ENCODE data around the gene GPHN. TPM values are rescaled to one million over a fixed set of nuclear protein-coding genes. Genes with fewer than 3 reads are reported as not detected.

Gene GPHN
- total RNA-seq, 1 donor from 2014 or later: 32.1 TPM

DNA sequence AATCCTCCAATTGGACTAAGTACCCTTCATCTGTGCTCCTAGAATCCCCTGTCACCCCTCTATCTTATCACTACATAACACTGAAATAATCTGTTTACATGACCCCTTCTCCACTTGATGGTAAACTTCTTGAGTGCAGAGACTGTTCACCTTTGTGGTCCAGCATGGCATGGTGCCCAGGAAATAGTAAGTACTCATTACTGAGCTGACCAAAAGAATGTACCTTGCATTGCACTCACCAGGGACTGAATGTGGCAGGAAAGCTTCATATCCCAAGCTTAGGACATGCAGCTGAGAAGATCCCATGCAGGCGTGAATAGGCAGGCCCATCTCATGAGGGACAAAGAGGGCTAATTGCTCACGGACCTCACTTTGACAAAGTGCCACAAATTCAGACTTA is 679.9 kb downstream of the GPHN start:
- TF ChIP-seq, protein P1, sequence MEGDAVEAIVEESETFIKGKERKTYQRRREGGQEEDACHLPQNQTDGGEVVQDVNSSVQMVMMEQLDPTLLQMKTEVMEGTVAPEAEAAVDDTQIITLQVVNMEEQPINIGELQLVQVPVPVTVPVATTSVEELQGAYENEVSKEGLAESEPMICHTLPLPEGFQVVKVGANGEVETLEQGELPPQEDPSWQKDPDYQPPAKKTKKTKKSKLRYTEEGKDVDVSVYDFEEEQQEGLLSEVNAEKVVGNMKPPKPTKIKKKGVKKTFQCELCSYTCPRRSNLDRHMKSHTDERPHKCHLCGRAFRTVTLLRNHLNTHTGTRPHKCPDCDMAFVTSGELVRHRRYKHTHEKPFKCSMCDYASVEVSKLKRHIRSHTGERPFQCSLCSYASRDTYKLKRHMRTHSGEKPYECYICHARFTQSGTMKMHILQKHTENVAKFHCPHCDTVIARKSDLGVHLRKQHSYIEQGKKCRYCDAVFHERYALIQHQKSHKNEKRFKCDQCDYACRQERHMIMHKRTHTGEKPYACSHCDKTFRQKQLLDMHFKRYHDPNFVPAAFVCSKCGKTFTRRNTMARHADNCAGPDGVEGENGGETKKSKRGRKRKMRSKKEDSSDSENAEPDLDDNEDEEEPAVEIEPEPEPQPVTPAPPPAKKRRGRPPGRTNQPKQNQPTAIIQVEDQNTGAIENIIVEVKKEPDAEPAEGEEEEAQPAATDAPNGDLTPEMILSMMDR (IDR thresholded peaks at IDR 0.05; ENCODE audit: unreplicated experiment): no peak
- no peaks in the 10 kb centered on the region for H3K27me3 Mint-ChIP-seq (ENCODE audit: low read depth)
- H3K9me3 Mint-ChIP-seq: no peaks in the 10 kb centered on the region
- H3K4me3 Mint-ChIP-seq: no peak overlapping the region
- no peak overlapping the region for H3K27ac Mint-ChIP-seq
- peaks cover 3% of the 10 kb centered on the region for H3K4me1 Mint-ChIP-seq
- no peaks in the 10 kb centered on the region for H3K36me3 Mint-ChIP-seq
- no peak for DNase-seq (ENCODE audit: low spot score in 2 of 2, unreplicated experiment in 2 of 2)

DNA sequence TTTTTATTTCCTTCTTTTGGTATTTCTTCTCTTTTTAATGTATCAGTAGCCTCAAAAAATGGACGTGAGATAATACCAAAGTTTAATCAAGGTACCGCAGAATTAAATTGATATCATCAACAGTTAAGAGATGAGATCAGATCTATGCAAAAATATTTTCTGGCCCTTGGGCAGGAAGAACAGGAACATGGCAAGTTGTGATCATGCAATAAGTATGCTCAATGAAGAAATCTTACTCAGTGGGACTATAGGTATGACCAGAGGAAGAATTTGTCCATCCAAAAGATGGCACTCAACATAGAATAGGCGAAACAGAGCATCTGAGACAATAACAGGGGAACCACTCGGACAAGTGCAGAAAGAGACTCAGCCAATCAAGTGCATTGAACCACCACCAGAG is 680.4 kb downstream of the GPHN start:
- Mint-ChIP-seq H3K36me3 (no peaks in the 10 kb centered on the region), H3K27me3 (ENCODE audit: low read depth) (no peaks in the 10 kb centered on the region), H3K4me3 (no peak overlapping the region), H3K27ac (no peak overlapping the region), H3K9me3 (no peaks in the 10 kb centered on the region), H3K4me1 (peaks cover 3% of the 10 kb centered on the region)
- no peak for DNase-seq (ENCODE audit: low spot score in 2 of 2, unreplicated experiment in 2 of 2)
- TF ChIP-seq, protein P1 (IDR thresholded peaks at IDR 0.05; ENCODE audit: unreplicated experiment): no peak

- no peaks in the 10 kb centered on the region for H3K9me3 Mint-ChIP-seq
- TF ChIP-seq, protein P1 (IDR thresholded peaks at IDR 0.05; ENCODE audit: unreplicated experiment): no peak
- H3K36me3 Mint-ChIP-seq: no peaks in the 10 kb centered on the region
- no peaks in the 10 kb centered on the region for H3K27me3 Mint-ChIP-seq (ENCODE audit: low read depth)
- peaks cover 3% of the 10 kb centered on the region for H3K4me1 Mint-ChIP-seq
- DNase-seq (ENCODE audit: low spot score in 2 of 2, unreplicated experiment in 2 of 2): no peak
- no peak overlapping the region for H3K4me3 Mint-ChIP-seq
- H3K27ac Mint-ChIP-seq: no peak overlapping the region
Measured at GRCh38 chr14:67191768-67192290, 683.9 kb downstream of the GPHN start.

- H3K27ac Mint-ChIP-seq: no peak overlapping the region
- TF ChIP-seq, protein P1 (IDR thresholded peaks at IDR 0.05; ENCODE audit: unreplicated experiment): no peak
- H3K36me3 Mint-ChIP-seq: no peaks in the 10 kb centered on the region
- H3K4me3 Mint-ChIP-seq: no peak overlapping the region
- no peaks in the 10 kb centered on the region for H3K27me3 Mint-ChIP-seq (ENCODE audit: low read depth)
- H3K9me3 Mint-ChIP-seq: no peaks in the 10 kb centered on the region
- peaks cover 3% of the 10 kb centered on the region for H3K4me1 Mint-ChIP-seq
- DNase-seq (ENCODE audit: low spot score in 2 of 2, unreplicated experiment in 2 of 2): no peak
Measured at GRCh38 chr14:67192366-67192765, 684.4 kb downstream of the GPHN start.

GRCh38 chr14:67195279-67195678 is 687.3 kb downstream of the GPHN start:
- H3K36me3 Mint-ChIP-seq: no peaks in the 10 kb centered on the region
- no peaks in the 10 kb centered on the region for H3K27me3 Mint-ChIP-seq (ENCODE audit: low read depth)
- no peak overlapping the region for H3K27ac Mint-ChIP-seq
- no peak overlapping the region for H3K4me3 Mint-ChIP-seq
- H3K4me1 Mint-ChIP-seq: no peaks in the 10 kb centered on the region
- TF ChIP-seq, protein P1 (IDR thresholded peaks at IDR 0.05; ENCODE audit: unreplicated experiment): no peak
- DNase-seq (ENCODE audit: low spot score in 2 of 2, unreplicated experiment in 2 of 2): no peak
- no peaks in the 10 kb centered on the region for H3K9me3 Mint-ChIP-seq

GRCh38 chr14:67199016-67199415 is 691.1 kb downstream of the GPHN start:
- H3K36me3 Mint-ChIP-seq: no peaks in the 10 kb centered on the region
- TF ChIP-seq, protein P1 (IDR thresholded peaks at IDR 0.05; ENCODE audit: unreplicated experiment): no peak
- no peaks in the 10 kb centered on the region for H3K27me3 Mint-ChIP-seq (ENCODE audit: low read depth)
- H3K4me1 Mint-ChIP-seq: no peaks in the 10 kb centered on the region
- H3K9me3 Mint-ChIP-seq: no peaks in the 10 kb centered on the region
- no peak overlapping the region for H3K4me3 Mint-ChIP-seq
- no peak overlapping the region for H3K27ac Mint-ChIP-seq
- DNase-seq (ENCODE audit: low spot score in 2 of 2, unreplicated experiment in 2 of 2): no peak

Data from mesothelial cell of epicardium (in vitro differentiated cells).